Stimulated activated CD4-positive, alpha-beta T cell treated with anti-CD3 and anti-CD28 coated beads, Interleukin-4, amount 100 ng/mL, for 1 hour (primary cell): Measurements from ENCODE around the gene NCDN.

Experiments
- DNase-seq: peaks from one replicate; pipeline ENCODE4 v3.0.0-alpha.2; 2020

NCDN gene

GRCh38 chr1:35557611-35558373, at the start of gene NCDN:
NCDN (plus strand) TSS chr1:35557799; CDS start chr1:35558191, 392 bp downstream.
- peak; percentile 95 for DNase-seq

- no peak for DNase-seq
These were observed 49.7 kb upstream of the NCDN start for GRCh38 chr1:35507947-35508346.

DNA sequence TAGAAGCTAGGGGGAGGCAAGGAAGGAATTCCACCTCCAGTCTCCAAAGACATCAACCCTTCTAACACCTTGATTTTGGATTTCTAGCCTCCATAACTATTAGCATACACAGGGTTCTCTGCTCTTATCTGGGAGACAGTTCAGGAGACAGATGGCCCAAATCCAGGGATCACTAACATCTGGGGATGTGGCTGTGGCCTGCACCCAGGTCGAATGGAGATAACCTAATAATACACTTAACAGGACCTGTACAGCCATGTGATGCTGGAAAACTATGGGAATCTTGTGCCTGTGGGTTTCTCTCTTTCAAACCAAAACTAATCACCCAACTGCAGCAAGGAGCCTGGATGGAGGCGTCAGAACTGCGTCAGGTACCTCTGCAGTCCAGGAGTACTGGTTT, 48.0 kb upstream of the NCDN start:
- DNase-seq, result no peak

GRCh38 chr1:35511305-35511704, 46.3 kb upstream of the NCDN start:
- DNase-seq, result no peak

DNA sequence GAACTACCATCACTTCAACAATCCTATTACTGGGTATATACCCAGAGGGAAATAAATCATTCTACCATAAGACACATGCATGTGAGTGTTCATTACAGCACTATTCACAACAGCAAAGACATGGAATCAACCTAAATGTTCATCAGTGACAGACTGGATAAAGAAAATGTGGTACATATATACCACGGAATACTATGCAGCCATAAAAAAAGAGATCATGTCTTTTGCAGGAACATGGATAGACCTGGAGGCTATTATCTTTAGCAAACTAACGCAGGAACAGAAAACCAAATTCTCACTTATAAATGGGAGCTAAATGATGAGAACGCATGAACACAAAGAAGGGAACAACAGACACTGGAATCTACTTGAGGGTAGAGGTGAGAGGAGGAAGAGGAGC, 39.4 kb upstream of the NCDN start:
- no peak for DNase-seq

DNA sequence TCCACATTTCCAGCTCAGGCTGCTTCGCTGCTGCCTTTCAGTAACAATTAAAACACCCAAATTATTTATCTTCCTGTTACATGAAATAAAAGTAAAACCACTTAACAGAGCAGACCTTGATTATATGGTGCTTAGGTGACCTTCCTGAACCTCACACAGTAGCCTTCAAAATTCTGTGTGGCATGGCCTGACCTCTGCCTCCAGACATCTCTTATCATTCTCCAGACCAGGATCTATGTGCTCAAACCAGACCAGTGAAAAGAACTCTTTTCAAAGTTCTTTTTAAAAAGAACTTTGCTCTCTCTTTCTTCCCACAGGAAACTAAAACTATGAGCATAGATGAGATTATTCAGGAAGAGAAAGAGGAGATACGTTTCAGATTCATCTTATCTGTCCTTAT, 38.2 kb upstream of the NCDN start:
- no peak for DNase-seq

- no peak for DNase-seq
These were observed 33.5 kb upstream of the NCDN start for GRCh38 chr1:35524106-35524505.

DNA sequence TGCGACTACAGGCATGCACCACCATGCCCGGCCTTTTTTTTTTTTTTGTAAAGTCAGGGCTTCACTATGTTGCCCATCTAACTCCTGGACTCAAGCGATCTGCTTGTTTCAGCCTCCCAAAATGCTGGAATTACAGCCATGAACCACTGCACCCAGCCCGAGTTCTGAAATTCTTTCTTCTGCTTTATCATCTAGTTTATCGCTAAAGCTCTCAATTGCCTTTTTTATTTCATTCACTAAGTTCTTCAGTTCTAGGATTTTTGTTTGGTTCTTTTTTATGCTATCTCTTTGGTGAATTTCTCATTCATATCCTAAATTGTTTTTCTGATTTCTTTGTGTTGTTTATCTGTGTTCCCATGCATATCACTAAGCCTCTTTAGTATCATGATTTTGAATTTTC, 27.4 kb upstream of the NCDN start:
- DNase-seq, result no peak

DNA sequence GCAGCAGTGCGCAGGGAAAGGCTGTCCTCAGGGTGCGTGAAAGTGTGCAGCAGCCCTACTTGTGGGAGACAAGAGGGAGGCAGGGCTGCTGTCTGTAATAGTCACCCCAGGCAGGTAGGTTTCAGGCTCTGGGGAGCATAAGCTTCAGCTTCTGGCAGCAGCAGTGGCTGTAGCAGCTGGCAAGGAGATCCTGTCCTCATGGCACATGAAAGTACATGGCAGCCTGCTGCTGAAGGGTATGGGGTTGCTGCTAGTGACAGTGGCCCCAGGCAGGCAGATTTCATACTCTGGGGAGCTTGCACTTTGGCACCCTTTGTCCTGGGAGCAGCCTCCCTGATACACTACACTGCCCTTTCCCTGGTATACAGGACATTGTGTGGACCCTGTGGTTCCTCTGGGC, 26.7 kb upstream of the NCDN start:
- no peak for DNase-seq

DNA sequence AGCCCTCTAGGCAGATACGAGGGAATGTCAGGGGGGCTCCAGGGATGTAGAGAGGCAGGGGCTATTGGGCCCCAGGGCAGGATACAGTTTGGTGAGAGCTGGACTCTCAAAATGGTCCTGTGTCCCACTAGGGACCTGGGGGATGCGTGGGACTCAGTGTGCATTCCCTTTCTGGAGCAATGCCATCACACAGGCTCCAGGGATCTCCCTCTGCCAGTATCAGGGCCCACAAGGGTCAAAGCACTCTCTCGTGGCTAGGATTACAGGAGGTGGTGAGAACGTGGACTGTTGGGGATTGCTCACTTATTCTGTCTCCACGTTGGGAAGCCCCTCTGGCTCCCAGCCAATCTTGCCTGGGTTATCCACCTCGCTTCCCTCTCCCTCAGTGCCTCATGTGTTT, 26.2 kb upstream of the NCDN start:
- no peak for DNase-seq

- no peak for DNase-seq
These were observed 24.9 kb upstream of the NCDN start for GRCh38 chr1:35532497-35533223.

- no peak for DNase-seq
These were observed 24.0 kb upstream of the NCDN start for GRCh38 chr1:35533586-35533985.

- DNase-seq, result no peak
These were observed 22.4 kb upstream of the NCDN start for GRCh38 chr1:35535243-35535642.

- no peak for DNase-seq
These were observed 20.9 kb upstream of the NCDN start for GRCh38 chr1:35536556-35537162.

- no peak for DNase-seq
These were observed 19.8 kb upstream of the NCDN start for GRCh38 chr1:35537806-35538205.

- no peak for DNase-seq
These were observed 18.4 kb upstream of the NCDN start for GRCh38 chr1:35539073-35539823.

DNA sequence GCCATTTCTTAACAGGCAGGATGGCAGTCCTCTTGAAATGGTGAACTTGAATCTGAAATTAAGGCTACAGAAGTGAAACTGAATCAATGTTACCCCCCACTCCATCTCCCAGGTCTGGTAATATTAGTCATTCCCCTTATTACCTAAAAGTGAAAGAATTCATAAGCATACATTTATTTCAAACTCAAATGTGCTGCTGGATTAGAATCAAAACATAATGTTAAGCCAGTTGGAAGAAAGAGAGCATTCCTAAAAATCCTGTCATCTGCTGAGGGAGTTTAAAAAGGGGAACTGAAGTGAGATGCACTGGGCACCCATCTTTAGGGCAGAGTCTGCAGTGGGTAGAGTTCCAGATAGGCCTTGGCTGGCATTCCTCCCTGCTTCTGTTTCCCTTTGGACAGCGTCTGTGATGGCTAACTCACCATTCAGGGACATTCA, 17.8 kb upstream of the NCDN start:
- DNase-seq, result no peak

DNA sequence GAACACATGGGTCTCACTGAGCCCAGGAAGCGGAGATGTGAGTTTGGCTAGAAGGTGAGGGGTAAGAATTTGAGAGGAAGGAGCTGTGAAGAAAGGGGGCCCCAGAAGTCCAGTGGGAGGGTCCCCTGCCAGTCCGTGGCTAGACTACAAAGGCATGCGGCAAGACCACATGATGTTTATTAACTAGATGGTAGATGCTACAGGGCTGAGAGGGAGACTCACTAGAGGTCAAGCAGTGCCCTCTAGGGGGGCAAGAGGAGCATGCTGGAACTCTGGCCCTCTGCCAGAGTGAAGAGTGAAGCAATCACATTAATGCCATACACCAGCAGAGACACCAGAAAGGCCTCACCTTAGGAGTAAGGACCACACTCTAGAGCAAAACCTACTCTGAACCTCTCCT, 12.6 kb upstream of the NCDN start:
- DNase-seq, result peak; percentile 44

- no peak for DNase-seq
These were observed 11.0 kb upstream of the NCDN start for GRCh38 chr1:35546614-35547013.

DNA sequence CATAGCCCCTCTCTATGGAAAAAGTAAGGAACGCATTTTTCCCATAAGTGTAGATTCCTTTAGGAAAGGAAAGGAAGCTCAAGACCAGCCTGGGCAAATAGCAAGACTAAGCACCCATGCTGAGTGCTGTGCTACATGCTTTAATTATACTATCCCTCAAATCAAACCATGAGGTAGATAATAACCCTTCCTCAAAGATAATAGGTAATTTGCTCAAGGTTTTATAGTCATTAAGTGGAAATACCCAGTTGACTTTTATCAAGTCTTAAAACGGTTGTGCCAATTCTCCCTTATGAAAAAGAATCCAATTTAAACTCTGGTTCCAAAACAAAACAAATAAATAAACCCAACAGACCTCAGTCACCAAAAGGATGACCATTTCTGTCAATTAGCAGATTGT, 3.7 kb upstream of the NCDN start:
- DNase-seq, result no peak

DNA sequence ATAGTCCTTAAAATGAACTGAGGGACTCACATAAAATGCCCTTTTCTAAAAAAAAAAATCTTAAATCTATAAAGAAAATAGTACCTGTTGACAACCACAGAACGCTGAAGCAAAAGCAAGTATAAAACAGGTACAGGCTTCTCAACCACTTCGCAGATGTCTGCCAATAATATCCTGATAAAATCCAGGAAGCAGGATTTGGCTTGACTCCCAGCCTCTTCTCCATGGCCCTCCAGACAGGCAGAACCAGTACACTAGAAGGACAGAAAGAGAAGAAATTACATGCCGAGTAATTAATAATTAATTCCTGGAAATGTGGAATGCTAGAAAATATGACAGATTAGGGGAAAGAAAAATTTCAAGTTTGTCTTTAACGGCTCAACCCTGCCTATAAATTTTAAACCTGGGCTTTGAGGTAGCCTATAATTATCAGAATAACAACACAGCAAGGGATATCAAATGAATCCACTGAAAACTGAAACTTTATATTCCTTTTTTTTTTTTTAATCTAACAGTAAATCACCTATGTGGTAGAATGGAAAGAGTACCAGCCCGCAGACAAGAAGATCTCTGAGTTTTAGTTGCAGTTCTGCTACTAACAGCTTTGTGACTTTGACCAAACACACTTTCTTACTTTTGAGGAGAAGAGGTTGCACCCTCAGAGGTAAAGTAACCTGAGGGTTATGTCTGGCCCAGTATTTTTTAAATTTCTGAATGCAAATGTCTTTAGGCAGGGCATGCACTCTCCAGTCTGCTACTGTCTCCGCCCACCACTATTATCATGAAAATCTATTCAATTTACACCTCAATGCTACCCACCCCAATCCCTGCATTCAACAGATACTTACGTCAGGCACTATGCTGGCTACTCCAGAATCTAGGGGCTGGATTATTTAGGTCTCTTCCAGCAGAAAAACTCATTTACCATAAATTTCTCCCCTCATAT, 3.1 kb upstream of the NCDN start:
- DNase-seq, result no peak

DNA sequence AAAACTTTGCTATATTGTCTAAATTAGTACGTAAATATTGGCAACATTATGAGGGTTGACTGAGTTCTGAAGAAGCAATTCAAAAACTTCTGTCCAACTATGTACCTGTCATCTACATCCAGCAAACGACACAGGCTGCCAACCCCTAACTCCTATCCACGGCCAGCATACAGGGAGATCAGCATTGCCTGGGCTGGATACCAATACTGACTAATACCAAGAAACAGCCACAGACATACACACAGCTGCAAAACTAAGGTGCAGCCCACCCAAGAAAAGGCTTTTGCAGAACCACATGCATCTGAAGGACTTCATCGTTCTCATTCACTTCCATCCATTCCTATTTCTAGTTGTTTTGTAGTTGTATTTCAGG, 2.4 kb upstream of the NCDN start:
- no peak for DNase-seq
